Spleen (tissue), 11 donors: ENCODE results near the gene PNCK. TPM values are rescaled to one million over a fixed set of nuclear protein-coding genes. Genes with fewer than 3 reads are reported as not detected.

Experiments
- DNase-seq: peaks from one replicate; pipeline ENCODE4 v3.0.0-alpha.2; 2020
- H3K27ac ChIP-seq, 8 donors: fragments of 200-600 bp; sonication (generic) in 7 of 8; 1 replicate in 4 of 8; 2 replicates in 4 of 8; pipeline versions ENCODE4 v1.5.0 to v1.8.0; 2016 to 2021; ENCODE audit warnings: inconsistent platforms in 4 of 8, mild to moderate bottlenecking in 4 of 8, moderate library complexity in 1 of 8
- H3K27me3 ChIP-seq, 7 donors: fragments of 200-600 bp; sonication (generic) in 6 of 7; replicated peaks in 1 of 7; 1 replicate in 4 of 7; 2 replicates in 3 of 7; pipeline versions ENCODE4 v1.5.0 to v1.8.0; 2016 to 2021; ENCODE audit warnings: inconsistent platforms in 3 of 7, mild to moderate bottlenecking in 1 of 7
- H3K36me3 ChIP-seq, 6 donors: fragments of 200-600 bp; sonication (generic) in 5 of 6; 1 replicate in 4 of 6; 2 replicates in 2 of 6; pipeline versions ENCODE4 v1.5.0 to v1.8.0; 2016 to 2021; ENCODE audit warnings: inconsistent platforms in 2 of 6
- H3K4me1 ChIP-seq, 6 donors: fragments of 200-600 bp; sonication (generic) in 5 of 6; 1 replicate in 3 of 6; 2 replicates in 3 of 6; pipeline versions ENCODE4 v1.5.0 to v1.8.0; 2016 to 2021; ENCODE audit warnings: inconsistent platforms in 3 of 6
- H3K4me3 ChIP-seq, 8 donors: fragments of 200-600 bp; sonication (generic) in 7 of 8; 1 replicate in 4 of 8; 2 replicates in 4 of 8; pipeline versions ENCODE4 v1.5.0 to v1.8.0; 2016 to 2021; ENCODE audit warnings: inconsistent platforms in 4 of 8, mild to moderate bottlenecking in 4 of 8, moderate library complexity in 2 of 8
- H3K9me3 ChIP-seq, 8 donors: fragments of 200-600 bp; sonication (generic) in 7 of 8; 1 replicate in 4 of 8; 2 replicates in 4 of 8; pipeline versions ENCODE4 v1.5.0 to v1.8.0; 2016 to 2021; ENCODE audit warnings: inconsistent platforms in 4 of 8
- POLR2A ChIP-seq, 3 donors: fragments of 450-650 bp; IDR thresholded peaks; one replicate each; pipeline ENCODE4 v1.5.1; 2017; ENCODE audit warnings: antibody characterized with exemption in 3 of 3, mild to moderate bottlenecking in 1 of 3
- POLR2AphosphoS5 ChIP-seq, 3 donors: sonication (generic); formaldehyde crosslinking; IDR thresholded peaks; one replicate each; pipeline ENCODE4 v1.5.1; 2017; ENCODE audit warnings: antibody characterized with exemption in 3 of 3
- WGBS, 5 donors: extraction: QIAGEN DNeasy Blood & Tissue Kit in 3 of 5; methylation state at CpG; one replicate each; pipeline versions ENCODE4 v1.1.5 to v1.1.7; 2013 to 2018; 5-methylcytosine and 5-hydroxymethylcytosine counted together
- intact Hi-C: fragments of 100-400 bp; cut with DNase I; formaldehyde crosslinking; loops from one replicate; pipeline ENCODE4 v1.15.0; 2023; ENCODE audit warnings: low total_unique reads
- polyA plus RNA-seq, 3 donors: library from polyadenylated mRNA; stranded (reverse); fragments of 200-250 nt; gene quantifications; one replicate each; pipeline ENCODE4 v1.2.1, GENCODE V29; 2013
- total RNA-seq, 7 donors: library from RNA; depleted of rRNA in 3 of 7; stranded (reverse); fragments of >200 nt in 3 of 7; fragmentation: NEBNext Ultra II Directional in 4 of 7; extraction: Animal tissue kit (Norgen Biotek cat#: 25700) in 4 of 7; gene quantifications; one replicate each; pipeline versions ENCODE4 v1.1.0 to v1.2.1, GENCODE V29; 2016 to 2021
- TF ChIP-seq, protein P1 (sequence below), 11 experiments: fragments of 200-600 bp in 7 of 11; fragments of 450-650 bp in 4 of 11; sonication (generic) in 4 of 11; IDR thresholded peaks in 8 of 11; conservative IDR thresholded peaks in 3 of 11; 1 replicate in 7 of 11; 2 replicates in 4 of 11; pipeline versions ENCODE4 v1.4.0 to v1.8.0; 2016 to 2021; ENCODE audit warnings: antibody characterized with exemption in 11 of 11, inconsistent platforms in 4 of 11, mild to moderate bottlenecking in 1 of 11
- donor health status: healthy with polysubstance abuse.
- donor health status: DM: no; HTN: no; CAD: no; lungs with moderate emphysema.
- donor health status: DM: no; HTN: no; CAD: no.
- donor health status: Bipolar disorder and iron deficiency.
- donor health status: healthy.
- donor health status: DM: no; HTN: no; CAD: no.
- donor health status: DM: yes; HTN: yes; CAD: no.

PNCK gene
- total and polyA plus RNA-seq, 10 donors: 0.18 to 1.2 (median 0.54) TPM; not detected in 4

DNA sequence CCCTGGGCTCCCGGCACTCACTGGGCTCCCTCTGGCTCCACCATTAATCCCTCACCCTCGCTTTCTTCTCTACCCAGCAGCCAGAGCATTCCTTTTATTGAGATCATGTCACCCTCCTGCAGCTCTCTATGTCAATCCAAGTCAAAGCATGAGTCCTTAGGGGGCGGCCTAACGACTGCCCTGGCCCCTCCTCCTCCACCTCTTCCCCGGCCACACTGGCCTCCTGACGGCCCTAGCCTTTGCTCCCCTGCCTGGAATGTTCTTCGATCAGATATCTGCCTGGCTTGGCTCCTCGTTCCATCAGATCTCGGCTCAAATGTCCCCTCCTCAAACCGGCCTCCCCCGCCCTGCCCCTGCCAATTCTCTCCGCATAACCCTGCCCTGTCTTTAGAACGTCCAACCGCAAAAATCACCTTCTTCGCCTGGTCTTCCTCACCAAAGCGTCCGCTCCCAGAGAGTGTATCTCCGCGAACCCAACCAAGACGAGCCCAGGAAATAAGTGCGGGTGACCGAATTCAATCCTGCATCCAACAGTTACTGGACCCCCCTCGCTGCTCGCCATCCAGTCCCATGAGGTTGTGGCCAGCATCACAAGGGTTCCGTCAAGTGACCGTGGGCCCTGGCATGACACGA is 722 bp upstream of the PNCK start:
- Histone ChIP-seq H3K27me3 (peaks cover 0 to 51% (median 15%) of the 10 kb centered on the region in 7 donors), H3K4me3 (no peak overlapping the region), H3K4me1 (peaks cover 0 to 5% (median 0%) of the 10 kb centered on the region in 6 donors), H3K9me3 (no peaks in the 10 kb centered on the region), H3K36me3 (no peaks in the 10 kb centered on the region), H3K27ac (no peak overlapping the region)
- intact Hi-C loops: no loop called here
- 76 to 81% (median 81%) methylated on average over 27 of the region's 27 CpGs for WGBS, 5 donors
- DNase-seq: peak; percentile 35
- TF ChIP-seq, protein P1, sequence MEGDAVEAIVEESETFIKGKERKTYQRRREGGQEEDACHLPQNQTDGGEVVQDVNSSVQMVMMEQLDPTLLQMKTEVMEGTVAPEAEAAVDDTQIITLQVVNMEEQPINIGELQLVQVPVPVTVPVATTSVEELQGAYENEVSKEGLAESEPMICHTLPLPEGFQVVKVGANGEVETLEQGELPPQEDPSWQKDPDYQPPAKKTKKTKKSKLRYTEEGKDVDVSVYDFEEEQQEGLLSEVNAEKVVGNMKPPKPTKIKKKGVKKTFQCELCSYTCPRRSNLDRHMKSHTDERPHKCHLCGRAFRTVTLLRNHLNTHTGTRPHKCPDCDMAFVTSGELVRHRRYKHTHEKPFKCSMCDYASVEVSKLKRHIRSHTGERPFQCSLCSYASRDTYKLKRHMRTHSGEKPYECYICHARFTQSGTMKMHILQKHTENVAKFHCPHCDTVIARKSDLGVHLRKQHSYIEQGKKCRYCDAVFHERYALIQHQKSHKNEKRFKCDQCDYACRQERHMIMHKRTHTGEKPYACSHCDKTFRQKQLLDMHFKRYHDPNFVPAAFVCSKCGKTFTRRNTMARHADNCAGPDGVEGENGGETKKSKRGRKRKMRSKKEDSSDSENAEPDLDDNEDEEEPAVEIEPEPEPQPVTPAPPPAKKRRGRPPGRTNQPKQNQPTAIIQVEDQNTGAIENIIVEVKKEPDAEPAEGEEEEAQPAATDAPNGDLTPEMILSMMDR (IDR thresholded peaks at IDR 0.05 in 8 of 11, conservative IDR thresholded peaks at IDR 0.05 in 3 of 11): no peak
- TF ChIP-seq POLR2AphosphoS5 (IDR thresholded peaks at IDR 0.05) (no peak), POLR2A (IDR thresholded peaks at IDR 0.05) (no peak)

DNA sequence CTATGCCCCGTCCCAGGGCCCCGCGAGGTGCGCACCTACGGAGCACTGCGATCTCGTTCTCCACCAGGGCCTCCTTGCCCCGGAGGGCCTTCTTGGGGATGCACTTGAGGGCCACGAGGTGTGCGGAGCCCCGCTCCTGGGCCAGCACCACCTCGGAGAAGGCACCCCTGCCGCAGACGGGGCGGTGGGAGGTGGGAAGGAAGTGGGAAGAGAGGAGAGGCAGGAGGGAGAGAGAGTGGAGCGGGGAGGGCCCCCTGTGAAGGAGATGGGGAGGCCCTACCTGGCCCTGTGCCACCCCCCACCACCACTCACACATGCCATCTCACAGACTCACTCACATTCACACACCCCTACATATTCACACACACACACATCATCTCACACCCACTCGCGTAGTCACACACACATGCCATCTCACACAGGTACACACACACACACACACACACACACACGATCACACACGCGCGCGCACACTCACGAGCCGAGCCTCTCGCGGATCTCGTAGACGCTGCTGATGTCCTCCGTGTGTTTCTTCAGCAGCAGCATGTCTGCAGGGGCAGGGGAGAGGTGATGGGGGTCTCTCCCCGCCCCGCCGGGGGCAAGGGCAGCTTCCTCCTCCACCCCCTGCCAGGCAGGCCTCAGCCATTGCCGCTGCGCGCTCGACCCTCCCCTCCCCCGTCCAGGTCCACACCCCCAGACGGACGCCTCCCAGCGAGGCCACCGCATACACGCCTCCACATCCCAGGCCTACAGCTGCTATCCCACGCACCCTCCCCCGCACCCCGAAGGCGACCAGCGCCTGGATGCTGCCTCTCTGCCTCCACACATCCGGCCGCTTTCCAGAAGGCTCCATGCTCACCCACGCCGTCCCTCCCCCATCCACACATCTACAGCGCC is 834 bp downstream of the PNCK start:
- no peak overlapping the region for H3K27ac ChIP-seq
- WGBS, 5 donors: 44 to 74% (median 59%) methylated on average over 19 to 53 of the region's 53 CpGs
- no peaks in the 10 kb centered on the region for H3K36me3 ChIP-seq
- peaks cover 0 to 55% (median 15%) of the 10 kb centered on the region in 7 donors for H3K27me3 ChIP-seq
- no peaks in the 10 kb centered on the region for H3K9me3 ChIP-seq
- TF ChIP-seq POLR2AphosphoS5 (IDR thresholded peaks at IDR 0.05) (no peak), POLR2A (IDR thresholded peaks at IDR 0.05) (no peak)
- TF ChIP-seq, protein P1 (IDR thresholded peaks at IDR 0.05 in 8 of 11, conservative IDR thresholded peaks at IDR 0.05 in 3 of 11): no peak
- H3K4me1 ChIP-seq: peaks cover 0 to 7% (median 2%) of the 10 kb centered on the region in 6 donors
- intact Hi-C loops: no loop called here
- H3K4me3 ChIP-seq: peak overlapping the region in 1 of 8 donors; percentile 43
- DNase-seq: peak; percentile 71

DNA sequence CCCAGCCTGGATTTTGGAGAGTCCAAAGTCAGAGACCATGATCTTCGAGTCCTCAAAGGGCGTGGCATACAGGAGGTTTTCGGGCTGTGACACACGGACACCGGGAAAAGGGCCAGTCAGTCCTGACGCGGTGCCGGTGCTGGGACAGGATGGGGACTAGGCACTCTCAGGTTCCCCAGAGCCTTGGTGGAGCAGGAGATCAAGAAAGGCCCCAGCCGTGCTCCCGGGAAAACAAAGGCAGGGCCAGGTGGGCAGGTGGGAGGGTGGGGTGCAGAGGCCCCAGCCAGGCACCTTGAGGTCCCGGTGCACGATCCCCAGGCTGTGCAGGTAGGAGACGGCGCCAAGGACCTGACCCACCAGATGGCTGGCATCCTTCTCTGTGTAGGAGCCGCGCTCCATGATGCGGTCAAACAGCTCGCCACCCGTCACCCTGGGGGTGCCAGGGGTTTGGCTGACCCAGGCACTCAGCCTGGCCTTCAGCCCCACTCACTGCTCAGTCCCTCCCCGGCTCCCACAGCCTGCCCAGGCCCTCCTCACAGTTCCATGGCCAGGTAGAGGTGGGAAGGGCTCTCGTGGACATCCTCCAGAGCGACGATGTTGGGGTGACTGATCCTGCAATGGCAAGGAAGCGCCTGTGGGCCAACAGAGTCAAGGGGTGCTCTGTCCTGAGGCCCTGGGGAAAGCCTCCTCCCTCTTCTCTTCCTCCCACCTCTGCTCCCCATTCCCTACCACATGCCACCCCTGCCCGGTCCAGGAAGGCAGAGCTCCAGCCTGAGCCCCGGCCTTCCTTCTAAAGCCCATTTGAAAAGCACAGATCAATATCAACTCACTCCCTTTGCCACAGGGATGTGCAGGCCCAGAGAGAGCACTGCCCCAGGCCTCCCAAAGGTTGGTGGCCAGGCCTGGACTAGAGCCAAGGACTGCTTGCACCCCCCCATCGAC is 1.8 kb downstream of the PNCK start:
- Histone ChIP-seq H3K27ac (no peak overlapping the region), H3K36me3 (no peaks in the 10 kb centered on the region), H3K27me3 (peaks cover 0 to 52% (median 15%) of the 10 kb centered on the region in 7 donors), H3K4me3 (no peak overlapping the region), H3K9me3 (no peaks in the 10 kb centered on the region), H3K4me1 (peaks cover 0 to 10% (median 3%) of the 10 kb centered on the region in 6 donors)
- intact Hi-C loops: no loop called here
- DNase-seq: peak; percentile 72
- WGBS, 5 donors: 86 to 93% (median 89%) methylated on average over 2 to 27 of the region's 27 CpGs
- TF ChIP-seq POLR2AphosphoS5 (IDR thresholded peaks at IDR 0.05) (no peak), POLR2A (IDR thresholded peaks at IDR 0.05) (no peak)
- TF ChIP-seq, protein P1 (IDR thresholded peaks at IDR 0.05 in 8 of 11, conservative IDR thresholded peaks at IDR 0.05 in 3 of 11): no peak
